GM12872 (cell line): ENCODE measurements around the gene CNTN2.

Experiments used
- CTCF ChIP-seq: IDR thresholded peaks from 3 replicates; pipeline ENCODE4 v1.5.1; 2011; ENCODE audit warnings: low read depth, mild to moderate bottlenecking, low read length, moderate library complexity; ENCODE audit not compliant: insufficient read depth

Gene CNTN2

GRCh38 chr1:205057808-205058575 lies 15.0 kb downstream of the CNTN2 start:
- no peak for TF ChIP-seq CTCF

GRCh38 chr1:205058853-205059252 lies 15.8 kb downstream of the CNTN2 start:
- no peak for TF ChIP-seq CTCF

DNA sequence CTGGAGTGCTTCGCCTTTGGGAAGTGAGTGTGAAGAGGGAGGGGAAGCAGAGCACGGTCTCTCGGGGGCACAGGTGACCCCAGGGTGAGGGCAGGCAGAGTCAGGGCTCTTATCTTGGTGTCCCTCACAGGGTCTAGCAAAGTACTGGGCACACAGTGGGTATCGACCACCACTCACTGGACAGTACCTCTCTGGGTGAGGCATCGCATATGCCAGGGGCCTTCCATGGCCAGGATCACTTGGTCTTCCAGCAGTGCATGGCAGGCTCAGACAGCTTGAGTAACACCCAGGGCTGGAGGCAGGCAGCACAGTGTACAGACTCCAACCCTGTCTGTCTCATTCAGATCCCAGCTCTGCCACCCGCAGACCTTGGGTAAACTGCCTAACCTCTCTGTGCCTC lies 16.6 kb downstream of the CNTN2 start:
- TF ChIP-seq CTCF, result no peak

GRCh38 chr1:205060746-205061145 lies 17.7 kb downstream of the CNTN2 start:
- TF ChIP-seq CTCF, result no peak

GRCh38 chr1:205061227-205061626 lies 18.2 kb downstream of the CNTN2 start:
- no peak for TF ChIP-seq CTCF

DNA sequence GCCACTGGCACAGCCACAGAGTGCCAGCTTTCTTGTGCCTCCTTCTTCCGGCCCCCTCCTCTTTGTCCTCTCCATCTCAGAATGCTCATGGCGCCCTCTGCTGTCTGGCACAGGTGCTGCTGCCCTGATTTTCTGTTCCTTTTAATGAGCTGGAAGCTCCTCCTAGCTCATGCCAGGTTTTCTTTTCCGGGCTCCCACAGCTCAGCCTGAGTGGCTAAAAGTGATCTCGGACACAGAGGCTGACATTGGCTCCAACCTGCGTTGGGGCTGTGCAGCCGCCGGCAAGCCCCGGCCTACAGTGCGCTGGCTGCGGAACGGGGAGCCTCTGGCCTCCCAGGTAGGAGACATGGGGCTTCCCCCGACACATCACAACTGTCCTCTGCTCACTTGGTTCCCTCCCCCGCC lies 18.7 kb downstream of the CNTN2 start:
- peak; percentile 90 for TF ChIP-seq CTCF

DNA sequence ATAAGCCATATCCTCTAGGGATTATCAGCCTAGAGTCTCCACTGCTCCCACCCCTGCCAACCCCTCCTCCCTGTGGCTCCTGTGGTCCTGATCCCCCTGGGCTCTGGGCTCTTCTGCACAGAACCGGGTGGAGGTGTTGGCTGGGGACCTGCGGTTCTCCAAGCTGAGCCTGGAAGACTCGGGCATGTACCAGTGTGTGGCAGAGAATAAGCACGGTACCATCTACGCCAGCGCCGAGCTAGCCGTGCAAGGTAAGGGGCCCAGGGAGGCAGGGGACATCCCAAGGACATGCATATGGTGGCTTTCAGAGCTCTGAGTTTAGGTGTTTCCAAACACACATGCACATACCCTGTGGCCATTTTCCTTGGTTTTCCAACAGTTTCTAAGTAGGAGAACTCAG lies 19.3 kb downstream of the CNTN2 start:
- no peak for TF ChIP-seq CTCF
